Erythroblast (primary cell): ENCODE measurements around the gene IKZF3.

ENCODE experiments used
- GATA1 ChIP-seq: IDR thresholded peaks from 2 replicates; pipeline ENCODE4 v1.6.1; 2011; ENCODE audit warnings: low read depth, mild to moderate bottlenecking, control low read depth, low read length, moderate library complexity
- POLR2A ChIP-seq: IDR thresholded peaks from 2 replicates; pipeline ENCODE4 v1.6.1; 2011; ENCODE audit warnings: mild to moderate bottlenecking, low read length

DNA sequence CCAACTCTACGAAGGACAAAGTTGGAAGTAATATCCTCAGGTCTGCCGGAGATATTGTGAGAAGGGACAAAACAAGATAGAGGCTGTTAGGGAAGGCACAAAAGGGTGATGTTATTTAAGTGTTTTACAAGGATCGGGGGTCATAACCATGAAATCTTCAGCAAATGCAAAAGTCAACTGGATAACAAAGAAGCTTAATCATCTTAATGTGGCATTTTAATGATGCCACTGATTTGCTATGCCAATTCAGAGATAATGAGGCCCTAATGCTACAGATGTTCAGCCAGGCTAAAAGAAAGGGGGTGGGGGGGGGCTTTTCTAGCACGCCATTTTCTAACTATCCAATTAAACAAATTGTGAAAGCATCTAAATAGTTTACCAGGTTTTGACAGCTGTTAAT, 63.1 kb downstream of the IKZF3 start:
- TF ChIP-seq POLR2A (no peak), GATA1 (no peak)
